ENCODE measurements around the gene CAPN9. TPM values are rescaled to one million over a fixed set of nuclear protein-coding genes. Genes with fewer than 3 reads are reported as not detected.

CAPN9 gene
- total RNA-seq, 1 experiment from 2014 or later = 0.39 TPM

DNA sequence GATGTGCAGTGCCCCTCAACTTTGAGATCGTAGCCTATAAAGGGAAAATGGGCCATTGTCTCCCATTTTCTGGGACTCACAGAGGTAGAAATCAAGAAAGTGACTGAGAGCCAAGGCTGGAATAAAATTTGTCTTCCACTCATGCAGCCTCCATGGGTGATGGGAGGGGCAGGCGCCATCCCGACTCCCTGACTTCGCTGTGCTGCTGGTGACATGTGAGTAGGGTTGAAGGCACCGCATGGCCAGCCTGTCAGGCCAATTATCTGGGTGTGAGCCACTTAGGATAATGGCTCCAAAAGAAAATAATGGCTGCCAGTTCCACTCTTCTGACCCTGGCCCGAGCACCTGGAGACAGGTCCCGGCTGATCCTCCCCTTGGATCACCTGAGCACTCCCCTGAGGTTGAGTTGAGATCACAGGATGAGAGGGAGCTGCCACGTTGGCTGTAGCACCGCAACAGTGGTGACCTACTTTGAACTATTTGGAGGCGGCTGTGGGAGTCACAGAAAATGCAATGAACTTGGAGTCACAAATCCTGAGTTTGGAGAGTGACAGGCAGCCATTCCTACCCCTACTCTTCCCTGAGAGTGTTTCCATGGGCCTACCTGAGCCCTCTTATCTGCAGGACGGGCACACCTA is 26.3 kb downstream of the CAPN9 start:
- no peak for TF ChIP-seq CTCF (IDR thresholded peaks at IDR 0.05; ENCODE audit: insufficient read depth in 1 of 2, low read depth in 1 of 2, low read length in 1 of 2, severe bottlenecking in 1 of 2, unreplicated experiment in 1 of 2)
- no peak for DNase-seq
- Histone ChIP-seq H3K36me3 (ENCODE audit: control insufficient read depth, insufficient read depth, low read length) (no peaks in the 10 kb centered on the region), H3K9me3 (no peaks in the 10 kb centered on the region), H3K27me3 (replicated peaks; ENCODE audit: control insufficient read depth, insufficient read depth, low read length) (no peaks in the 10 kb centered on the region), H3K4me3 (ENCODE audit: low read depth, low read length) (no peak overlapping the region), H3K4me1 (peaks cover 13% of the 10 kb centered on the region)
- CTCF ChIA-PET = interaction anchor here (0.6 to 2.3 kb wide), 13 partner anchors 10 to 166 kb away, joined by 3 to 25 read pairs (median 5); partner anchors contain the start of gene COG2
- POLR2A ChIA-PET = interaction anchor here (0.9 kb wide), 1 partner anchor 29 kb away, joined by 3 read pairs; no protein-coding TSS in a partner anchor
- no peaks in the 10 kb centered on the region for H3K27me3 Mint-ChIP-seq (ENCODE audit: insufficient read depth, unreplicated experiment)
- no peak overlapping the region for H3K4me3 Mint-ChIP-seq (ENCODE audit: unreplicated experiment)
- intact Hi-C loops (cut with micrococcal nuclease; ENCODE audit: unreplicated experiment) = loop anchor here (1.0 kb wide), 4 partner anchors 29 to 141 kb away; partner anchors contain the start of gene AGT
- H3K9me3 Mint-ChIP-seq (ENCODE audit: unreplicated experiment) = no peaks in the 10 kb centered on the region
- no peak overlapping the region for H3K27ac Mint-ChIP-seq (ENCODE audit: unreplicated experiment)
- H3K36me3 Mint-ChIP-seq (ENCODE audit: insufficient read depth, unreplicated experiment) = no peaks in the 10 kb centered on the region
- BruUV-seq (replicated peaks) = no TSS peak
- peaks cover 7% of the 10 kb centered on the region for H3K4me1 Mint-ChIP-seq (ENCODE audit: low read depth, unreplicated experiment)

DNA sequence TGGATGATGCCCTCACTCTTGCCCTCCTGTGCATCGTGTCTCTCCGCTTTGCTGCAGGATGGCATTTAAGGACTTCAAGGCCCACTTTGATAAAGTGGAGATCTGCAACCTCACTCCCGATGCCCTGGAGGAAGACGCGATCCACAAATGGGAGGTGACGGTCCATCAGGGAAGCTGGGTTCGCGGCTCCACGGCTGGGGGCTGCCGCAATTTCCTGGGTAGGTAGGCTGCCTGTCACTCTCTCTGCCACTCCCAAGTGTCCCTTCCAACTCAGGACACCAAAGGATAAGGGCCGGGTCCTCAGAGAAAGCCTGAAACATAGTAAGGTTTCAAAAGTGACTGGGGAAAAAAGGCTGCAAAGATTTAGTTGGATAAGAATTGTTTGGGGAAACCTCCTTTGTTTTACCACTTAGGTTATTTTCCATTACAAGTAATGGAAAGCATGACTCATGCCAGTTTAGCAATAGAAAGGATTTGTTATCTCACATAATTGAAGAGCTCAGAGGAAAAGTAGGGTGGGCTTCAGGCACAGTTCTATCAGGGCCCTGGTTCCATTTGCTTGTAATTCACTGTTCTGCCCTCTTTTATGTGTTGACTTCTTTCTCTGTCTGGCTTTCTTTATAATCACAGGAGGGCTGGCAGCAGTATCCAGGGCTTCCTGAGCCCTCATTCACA is 31.9 kb downstream of the CAPN9 start:
- H3K4me1 Mint-ChIP-seq (ENCODE audit: low read depth, unreplicated experiment) = no peaks in the 10 kb centered on the region
- H3K27me3 Mint-ChIP-seq (ENCODE audit: insufficient read depth, unreplicated experiment) = no peaks in the 10 kb centered on the region
- no peaks in the 10 kb centered on the region for H3K36me3 Mint-ChIP-seq (ENCODE audit: insufficient read depth, unreplicated experiment)
- DNase-seq = no peak
- no peak overlapping the region for H3K4me3 Mint-ChIP-seq (ENCODE audit: unreplicated experiment)
- no TSS peak for BruUV-seq (replicated peaks)
- Histone ChIP-seq H3K4me1 (no peaks in the 10 kb centered on the region), H3K27me3 (replicated peaks; ENCODE audit: control insufficient read depth, insufficient read depth, low read length) (no peaks in the 10 kb centered on the region), H3K9me3 (no peaks in the 10 kb centered on the region), H3K4me3 (ENCODE audit: low read depth, low read length) (no peak overlapping the region), H3K36me3 (ENCODE audit: control insufficient read depth, insufficient read depth, low read length) (no peaks in the 10 kb centered on the region; the same call in 1 of the 2 replicates)
- no peaks in the 10 kb centered on the region for H3K9me3 Mint-ChIP-seq (ENCODE audit: unreplicated experiment)
- POLR2A ChIA-PET = no interaction called here
- H3K27ac Mint-ChIP-seq (ENCODE audit: unreplicated experiment) = no peak overlapping the region
- no peak for TF ChIP-seq CTCF (IDR thresholded peaks at IDR 0.05; ENCODE audit: insufficient read depth in 1 of 2, low read depth in 1 of 2, low read length in 1 of 2, severe bottlenecking in 1 of 2, unreplicated experiment in 1 of 2)
- CTCF ChIA-PET = no interaction called here
- intact Hi-C loops (cut with micrococcal nuclease; ENCODE audit: unreplicated experiment) = no loop called here

- intact Hi-C loops (cut with micrococcal nuclease; ENCODE audit: unreplicated experiment) = no loop called here
- Mint-ChIP-seq H3K27me3 (ENCODE audit: insufficient read depth, unreplicated experiment) (no peaks in the 10 kb centered on the region), H3K9me3 (ENCODE audit: unreplicated experiment) (no peaks in the 10 kb centered on the region), H3K27ac (ENCODE audit: unreplicated experiment) (no peak overlapping the region), H3K4me1 (ENCODE audit: low read depth, unreplicated experiment) (peaks cover 14% of the 10 kb centered on the region), H3K36me3 (ENCODE audit: insufficient read depth, unreplicated experiment) (no peaks in the 10 kb centered on the region), H3K4me3 (ENCODE audit: unreplicated experiment) (no peak overlapping the region)
- TF ChIP-seq CTCF (IDR thresholded peaks at IDR 0.05; ENCODE audit: insufficient read depth in 1 of 2, low read depth in 1 of 2, low read length in 1 of 2, severe bottlenecking in 1 of 2, unreplicated experiment in 1 of 2) = no peak
- H3K9me3 ChIP-seq = no peaks in the 10 kb centered on the region
- DNase-seq = no peak
- H3K36me3 ChIP-seq (ENCODE audit: control insufficient read depth, insufficient read depth, low read length) = no peaks in the 10 kb centered on the region; the same call in 1 of the 2 replicates
- no TSS peak for BruUV-seq (replicated peaks)
- ChIA-PET POLR2A (no interaction called here), CTCF (no interaction called here)
- no peaks in the 10 kb centered on the region for H3K27me3 ChIP-seq (replicated peaks; ENCODE audit: control insufficient read depth, insufficient read depth, low read length)
- peaks cover 14% of the 10 kb centered on the region; the same call in 1 of the 2 replicates for H3K4me1 ChIP-seq
- no peak overlapping the region for H3K4me3 ChIP-seq (ENCODE audit: low read depth, low read length)
Measured at GRCh38 chr1:230781131-230781530, 33.9 kb downstream of the CAPN9 start.
